ENCODE results near the gene EXOC3. TPM values are rescaled to one million over a fixed set of nuclear protein-coding genes. Genes with fewer than 3 reads are reported as not detected.

Gene EXOC3
- total and polyA plus RNA-seq, 2 of the 8 experiments (the other 6 are each of a cell fraction or from before 2014, with no cell fraction given) = 14.4 to 30.0 TPM

DNA sequence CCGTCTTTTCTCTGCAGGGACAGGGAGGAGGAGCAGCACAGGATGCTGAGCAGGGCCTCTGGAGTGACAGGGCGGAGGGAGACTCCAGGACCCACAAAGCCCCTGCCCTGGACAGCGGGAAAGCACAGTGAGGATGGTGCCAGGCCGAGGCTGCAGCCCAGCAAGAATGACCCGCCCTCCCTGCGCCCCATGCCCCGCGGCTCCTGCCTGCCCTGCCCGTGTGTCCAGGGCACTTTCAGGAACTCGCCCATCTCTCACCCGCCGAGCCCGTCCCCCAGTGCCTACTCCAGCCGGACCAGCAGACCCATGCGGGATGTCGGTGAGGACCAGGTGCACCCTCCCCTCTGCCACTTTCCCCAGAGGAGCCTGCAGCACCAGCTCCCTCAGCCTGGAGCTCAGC lies 9.1 kb upstream of the EXOC3 start (continued):
- TF ChIP-seq HDAC6 (IDR thresholded peaks at IDR 0.05; ENCODE audit: low read depth, low read length) (no peak), FOSL1 (IDR thresholded peaks at IDR 0.05; ENCODE audit: insufficient read depth, low read depth, low read length) (no peak), CREB1 (IDR thresholded peaks at IDR 0.05) (no peak)
- TF ChIP-seq, protein P1, sequence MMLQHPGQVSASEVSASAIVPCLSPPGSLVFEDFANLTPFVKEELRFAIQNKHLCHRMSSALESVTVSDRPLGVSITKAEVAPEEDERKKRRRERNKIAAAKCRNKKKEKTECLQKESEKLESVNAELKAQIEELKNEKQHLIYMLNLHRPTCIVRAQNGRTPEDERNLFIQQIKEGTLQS (IDR thresholded peaks at IDR 0.05; ENCODE audit: insufficient read depth, low read depth, low read length) = no peak
